GM18520 (cell line): ENCODE data around the gene WFDC1.

Source experiments
- ATAC-seq: cut with Tn5 transposase; IDR thresholded peaks from one replicate; pipeline ENCODE4 v1.9.1; 2021; ENCODE audit not compliant: unreplicated experiment

Gene WFDC1

GRCh38 chr16:84302111-84302954, 7.7 kb downstream of the WFDC1 start:
- ATAC-seq = no peak

GRCh38 chr16:84303023-84303422, 8.3 kb downstream of the WFDC1 start:
- ATAC-seq = no peak

GRCh38 chr16:84303516-84303915, 8.8 kb downstream of the WFDC1 start:
- ATAC-seq = no peak

- ATAC-seq = no peak
Measured at GRCh38 chr16:84306564-84306963, 11.9 kb downstream of the WFDC1 start.

- no peak for ATAC-seq
Measured at GRCh38 chr16:84307209-84307954, 12.7 kb downstream of the WFDC1 start.

- ATAC-seq = no peak
Measured at GRCh38 chr16:84308120-84308519, 13.4 kb downstream of the WFDC1 start.

- ATAC-seq = no peak
Measured at GRCh38 chr16:84310642-84311041, 16.0 kb downstream of the WFDC1 start.

GRCh38 chr16:84312783-84313382, 18.2 kb downstream of the WFDC1 start:
- ATAC-seq = no peak

- ATAC-seq = no peak
Measured at GRCh38 chr16:84313921-84314320, 19.2 kb downstream of the WFDC1 start.

- no peak for ATAC-seq
Measured at GRCh38 chr16:84314373-84314772, 19.7 kb downstream of the WFDC1 start.

GRCh38 chr16:84314814-84315213, 20.1 kb downstream of the WFDC1 start:
- no peak for ATAC-seq

GRCh38 chr16:84315422-84315821, 20.7 kb downstream of the WFDC1 start:
- ATAC-seq = no peak

GRCh38 chr16:84318091-84318975, 23.7 kb downstream of the WFDC1 start:
- ATAC-seq = no peak

GRCh38 chr16:84319146-84319760, 24.6 kb downstream of the WFDC1 start:
- ATAC-seq = no peak

- no peak for ATAC-seq
Measured at GRCh38 chr16:84320511-84320910, 25.8 kb downstream of the WFDC1 start.

GRCh38 chr16:84321932-84322331, 27.3 kb downstream of the WFDC1 start:
- no peak for ATAC-seq

- ATAC-seq = no peak
Measured at GRCh38 chr16:84322749-84323148, 28.1 kb downstream of the WFDC1 start.

- no peak for ATAC-seq
Measured at GRCh38 chr16:84323606-84324005, 28.9 kb downstream of the WFDC1 start.

- no peak for ATAC-seq
Measured at GRCh38 chr16:84324434-84325262, 30.0 kb downstream of the WFDC1 start.

GRCh38 chr16:84326545-84326944, 31.9 kb downstream of the WFDC1 start:
- no peak for ATAC-seq
